Neural cell (in vitro differentiated cells): Measurements from ENCODE around the gene ZCCHC14. TPM values are rescaled to one million over a fixed set of nuclear protein-coding genes. Genes with fewer than 3 reads are reported as not detected.

Source experiments
- H2AFZ ChIP-seq: fragments of 200-600, 300-800 bp; sonication (generic), shearing (Covaris generic); 2 replicates; pipeline ENCODE4 v1.6.0; 2014; ENCODE audit warnings: low read depth, mild to moderate bottlenecking, antibody characterized with exemption, low read length, moderate library complexity
- H3F3A ChIP-seq: fragments of 200-600 bp; shearing (Covaris generic); 2 replicates; pipeline ENCODE4 v1.6.1; 2016; ENCODE audit warnings: mild to moderate bottlenecking, moderate library complexity, mixed read lengths, antibody characterized with exemption, low read length; ENCODE audit not compliant: insufficient read depth, poor library complexity, severe bottlenecking
- H3K27ac ChIP-seq: fragments of 200-600, 300-800 bp; sonication (generic), shearing (Covaris generic); 2 replicates; pipeline ENCODE4 v1.5.1; 2014; ENCODE audit warnings: mild to moderate bottlenecking, low read length, moderate library complexity
- H3K27me3 ChIP-seq: fragments of 300-800, 200-600 bp; sonication (generic), shearing (Covaris generic); 2 replicates; pipeline ENCODE4 v1.6.0; 2014; ENCODE audit warnings: mild to moderate bottlenecking, low read depth, low read length, moderate library complexity; ENCODE audit not compliant: insufficient read depth
- H3K36me3 ChIP-seq: fragments of 300-800, 200-600 bp; sonication (generic), shearing (Covaris generic); 2 replicates; pipeline ENCODE4 v1.5.1; 2014; ENCODE audit warnings: mild to moderate bottlenecking, antibody characterized with exemption, low read length, moderate library complexity; ENCODE audit not compliant: insufficient read depth
- H3K4me2 ChIP-seq: fragments of 300-800, 200-600 bp; sonication (generic), shearing (Covaris generic); 2 replicates; pipeline ENCODE4 v1.6.0; 2014; ENCODE audit warnings: mild to moderate bottlenecking, low read length
- H3K4me3 ChIP-seq: fragments of 300-800, 200-600 bp; sonication (generic), shearing (Covaris generic); 2 replicates; pipeline ENCODE4 v1.5.1; 2014; ENCODE audit warnings: mild to moderate bottlenecking, low read length, moderate library complexity
- H3K79me2 ChIP-seq: fragments of 200-600 bp; shearing (Covaris generic); replicated peaks from 2 replicates; pipeline ENCODE4 v1.6.0; 2014; ENCODE audit warnings: mild to moderate bottlenecking, low read length, moderate library complexity; ENCODE audit not compliant: insufficient read depth
- H3K9ac ChIP-seq: fragments of 300-800, 200-600 bp; sonication (generic), shearing (Covaris generic); 2 replicates; pipeline ENCODE4 v1.6.1; 2016; ENCODE audit warnings: mild to moderate bottlenecking, low read length, mixed read lengths
- H3K9me2 ChIP-seq: fragments of 200-600 bp; shearing (Covaris generic); 2 replicates; pipeline ENCODE4 v1.6.1; 2016; ENCODE audit warnings: mild to moderate bottlenecking, low read length, mixed read lengths; ENCODE audit not compliant: insufficient read depth
- H3K9me3 ChIP-seq: fragments of 200-600, 300-800 bp; sonication (generic), shearing (Covaris generic); 2 replicates; pipeline ENCODE4 v1.6.1; 2016; ENCODE audit warnings: mild to moderate bottlenecking, mixed run types, low read length, moderate library complexity, mixed read lengths
- H4K20me1 ChIP-seq: fragments of 200-600 bp; shearing (Covaris generic); 2 replicates; pipeline ENCODE4 v1.6.1; 2016; ENCODE audit warnings: mild to moderate bottlenecking, mixed run types; ENCODE audit not compliant: insufficient read depth
- EP300 ChIP-seq: fragments of 450-650 bp; conservative IDR thresholded peaks from 2 replicates; pipeline ENCODE4 v1.6.1; 2014; ENCODE audit warnings: antibody characterized with exemption, mild to moderate bottlenecking, moderate library complexity; ENCODE audit not compliant: poor library complexity, severe bottlenecking
- EZH2 ChIP-seq: fragments of 200-600, 300-800 bp; shearing (Covaris generic), sonication (generic); IDR thresholded peaks from 2 replicates; pipeline ENCODE4 v1.6.1; 2014; ENCODE audit warnings: antibody characterized with exemption, low read length, borderline replicate concordance, mild to moderate bottlenecking; ENCODE audit not compliant: insufficient read depth, poor library complexity, severe bottlenecking
- MXI1 ChIP-seq: fragments of 450-650 bp; conservative IDR thresholded peaks from 2 replicates; pipeline ENCODE4 v1.6.1; 2014; ENCODE audit warnings: antibody characterized with exemption, mild to moderate bottlenecking; ENCODE audit not compliant: poor library complexity, severe bottlenecking
- POLR2AphosphoS5 ChIP-seq: IDR thresholded peaks from 2 replicates; pipeline ENCODE4 v1.6.1; 2012
- RAD21 ChIP-seq: fragments of 450-650 bp; conservative IDR thresholded peaks from 2 replicates; pipeline ENCODE4 v1.6.1; 2014; ENCODE audit warnings: antibody characterized with exemption, mild to moderate bottlenecking, moderate library complexity
- SMC3 ChIP-seq: fragments of 450-650 bp; conservative IDR thresholded peaks from 2 replicates; pipeline ENCODE4 v1.6.1; 2014; ENCODE audit warnings: antibody characterized with exemption, mild to moderate bottlenecking, moderate library complexity; ENCODE audit not compliant: poor library complexity
- TAF1 ChIP-seq: IDR thresholded peaks from 2 replicates; pipeline ENCODE4 v1.6.1; 2012; ENCODE audit warnings: low read depth
- polyA plus RNA-seq: library from polyadenylated mRNA; depleted of rRNA; stranded (reverse); fragments of >200 nt; gene quantifications from 2 replicates; pipeline ENCODE4 v1.2.3, GENCODE V29; 2014
- TF ChIP-seq, protein P1 (sequence below): IDR thresholded peaks from 2 replicates; pipeline ENCODE4 v1.6.1; 2012; ENCODE audit warnings: borderline replicate concordance
- TF ChIP-seq, protein P2 (sequence below): fragments of 450-650 bp; IDR thresholded peaks from 2 replicates; pipeline ENCODE4 v1.5.1; 2014; ENCODE audit warnings: antibody characterized with exemption, mild to moderate bottlenecking, moderate library complexity; ENCODE audit not compliant: poor library complexity, severe bottlenecking

Gene ZCCHC14
- polyA plus RNA-seq, 1 donor from 2014 or later: 22.1 TPM

DNA sequence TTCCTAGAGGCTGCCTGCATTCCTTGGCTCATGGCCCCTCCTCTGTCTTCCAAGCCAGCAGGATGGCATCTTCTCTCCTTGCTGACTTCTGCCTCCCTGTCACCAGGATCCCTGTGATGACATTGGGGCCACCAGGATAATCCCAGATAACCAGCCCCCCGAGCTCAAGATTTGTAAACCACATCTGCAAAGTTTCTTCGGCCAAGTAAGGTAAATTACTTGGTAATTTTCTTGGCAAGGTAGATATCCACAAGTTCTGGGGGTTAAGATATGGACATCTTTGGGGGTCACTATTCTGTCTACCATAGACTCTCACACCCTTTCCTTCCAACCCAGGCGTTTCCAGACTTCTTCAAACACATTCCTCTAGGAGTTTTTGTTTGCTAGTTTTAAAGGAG is 42.6 kb upstream of the ZCCHC14 start:
- no peak overlapping the region for H2AFZ ChIP-seq
- no peak overlapping the region for H3K9ac ChIP-seq
- no peaks in the 10 kb centered on the region for H3K9me2 ChIP-seq
- H3K4me3 ChIP-seq: no peak overlapping the region
- H3K27me3 ChIP-seq: no peaks in the 10 kb centered on the region
- H4K20me1 ChIP-seq: no peaks in the 10 kb centered on the region
- no peaks in the 10 kb centered on the region for H3K36me3 ChIP-seq
- H3K27ac ChIP-seq: no peak overlapping the region
- TF ChIP-seq EP300 (no peak), TAF1 (no peak), RAD21 (no peak), SMC3 (no peak), MXI1 (no peak), POLR2AphosphoS5 (no peak), EZH2 (no peak)
- TF ChIP-seq, protein P1, sequence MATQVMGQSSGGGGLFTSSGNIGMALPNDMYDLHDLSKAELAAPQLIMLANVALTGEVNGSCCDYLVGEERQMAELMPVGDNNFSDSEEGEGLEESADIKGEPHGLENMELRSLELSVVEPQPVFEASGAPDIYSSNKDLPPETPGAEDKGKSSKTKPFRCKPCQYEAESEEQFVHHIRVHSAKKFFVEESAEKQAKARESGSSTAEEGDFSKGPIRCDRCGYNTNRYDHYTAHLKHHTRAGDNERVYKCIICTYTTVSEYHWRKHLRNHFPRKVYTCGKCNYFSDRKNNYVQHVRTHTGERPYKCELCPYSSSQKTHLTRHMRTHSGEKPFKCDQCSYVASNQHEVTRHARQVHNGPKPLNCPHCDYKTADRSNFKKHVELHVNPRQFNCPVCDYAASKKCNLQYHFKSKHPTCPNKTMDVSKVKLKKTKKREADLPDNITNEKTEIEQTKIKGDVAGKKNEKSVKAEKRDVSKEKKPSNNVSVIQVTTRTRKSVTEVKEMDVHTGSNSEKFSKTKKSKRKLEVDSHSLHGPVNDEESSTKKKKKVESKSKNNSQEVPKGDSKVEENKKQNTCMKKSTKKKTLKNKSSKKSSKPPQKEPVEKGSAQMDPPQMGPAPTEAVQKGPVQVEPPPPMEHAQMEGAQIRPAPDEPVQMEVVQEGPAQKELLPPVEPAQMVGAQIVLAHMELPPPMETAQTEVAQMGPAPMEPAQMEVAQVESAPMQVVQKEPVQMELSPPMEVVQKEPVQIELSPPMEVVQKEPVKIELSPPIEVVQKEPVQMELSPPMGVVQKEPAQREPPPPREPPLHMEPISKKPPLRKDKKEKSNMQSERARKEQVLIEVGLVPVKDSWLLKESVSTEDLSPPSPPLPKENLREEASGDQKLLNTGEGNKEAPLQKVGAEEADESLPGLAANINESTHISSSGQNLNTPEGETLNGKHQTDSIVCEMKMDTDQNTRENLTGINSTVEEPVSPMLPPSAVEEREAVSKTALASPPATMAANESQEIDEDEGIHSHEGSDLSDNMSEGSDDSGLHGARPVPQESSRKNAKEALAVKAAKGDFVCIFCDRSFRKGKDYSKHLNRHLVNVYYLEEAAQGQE: no peak
- TF ChIP-seq, protein P2, sequence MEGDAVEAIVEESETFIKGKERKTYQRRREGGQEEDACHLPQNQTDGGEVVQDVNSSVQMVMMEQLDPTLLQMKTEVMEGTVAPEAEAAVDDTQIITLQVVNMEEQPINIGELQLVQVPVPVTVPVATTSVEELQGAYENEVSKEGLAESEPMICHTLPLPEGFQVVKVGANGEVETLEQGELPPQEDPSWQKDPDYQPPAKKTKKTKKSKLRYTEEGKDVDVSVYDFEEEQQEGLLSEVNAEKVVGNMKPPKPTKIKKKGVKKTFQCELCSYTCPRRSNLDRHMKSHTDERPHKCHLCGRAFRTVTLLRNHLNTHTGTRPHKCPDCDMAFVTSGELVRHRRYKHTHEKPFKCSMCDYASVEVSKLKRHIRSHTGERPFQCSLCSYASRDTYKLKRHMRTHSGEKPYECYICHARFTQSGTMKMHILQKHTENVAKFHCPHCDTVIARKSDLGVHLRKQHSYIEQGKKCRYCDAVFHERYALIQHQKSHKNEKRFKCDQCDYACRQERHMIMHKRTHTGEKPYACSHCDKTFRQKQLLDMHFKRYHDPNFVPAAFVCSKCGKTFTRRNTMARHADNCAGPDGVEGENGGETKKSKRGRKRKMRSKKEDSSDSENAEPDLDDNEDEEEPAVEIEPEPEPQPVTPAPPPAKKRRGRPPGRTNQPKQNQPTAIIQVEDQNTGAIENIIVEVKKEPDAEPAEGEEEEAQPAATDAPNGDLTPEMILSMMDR: no peak
- H3K4me2 ChIP-seq: no peak overlapping the region
- no peaks in the 10 kb centered on the region for H3F3A ChIP-seq
- no peaks in the 10 kb centered on the region for H3K9me3 ChIP-seq
- no peaks in the 10 kb centered on the region for H3K79me2 ChIP-seq

DNA sequence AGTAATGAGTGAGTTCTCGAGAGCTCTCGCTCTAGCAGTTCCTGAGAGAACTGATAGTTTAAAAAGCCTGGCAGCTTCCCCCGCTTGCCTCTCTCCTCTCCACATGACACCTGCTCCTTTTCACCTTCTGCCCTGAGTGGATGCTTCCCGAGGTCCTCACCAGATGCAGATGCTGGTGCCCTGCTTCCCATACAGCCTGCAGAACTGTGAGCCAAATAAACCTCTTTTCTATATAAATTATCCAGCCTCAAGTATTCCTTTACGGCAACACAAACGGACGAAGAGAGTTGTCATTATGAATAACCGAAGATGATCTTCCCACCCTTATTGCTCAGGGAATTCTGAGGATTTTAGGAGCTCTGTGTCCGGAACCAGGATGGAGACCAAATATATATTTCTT is 41.9 kb upstream of the ZCCHC14 start:
- H3K4me3 ChIP-seq: no peak overlapping the region
- no peak overlapping the region for H3K4me2 ChIP-seq
- H3K36me3 ChIP-seq: no peaks in the 10 kb centered on the region
- H3K27ac ChIP-seq: no peak overlapping the region
- no peaks in the 10 kb centered on the region for H3F3A ChIP-seq
- H3K9me3 ChIP-seq: peaks cover 1% of the 10 kb centered on the region
- TF ChIP-seq TAF1 (no peak), POLR2AphosphoS5 (no peak), EZH2 (no peak), SMC3 (no peak)
- no peak overlapping the region for H2AFZ ChIP-seq
- no peaks in the 10 kb centered on the region for H3K27me3 ChIP-seq
- H3K9ac ChIP-seq: no peak overlapping the region
- H3K9me2 ChIP-seq: no peaks in the 10 kb centered on the region
- no peaks in the 10 kb centered on the region for H4K20me1 ChIP-seq
- no peaks in the 10 kb centered on the region for H3K79me2 ChIP-seq
